IPS-NIHi11 (cell line): ENCODE measurements around the gene EIF3L.
"Not testable (repeated sequence)": the region's sequence is repeated elsewhere in the genome, so short reads cannot be mapped to it uniquely, and the experiment has no call there.

ENCODE experiments used
- DNase-seq: peaks from one replicate; pipeline ENCODE4 v3.0.0; 2012; ENCODE audit warnings: mixed read lengths, low spot score

The EIF3L gene

GRCh38 chr22:37849089-37849751, at the start of gene EIF3L:
Gene EIF3L (plus strand): TSS chr22:37849419. CDS start chr22:37849450, 31 bp downstream.
- peak; percentile 94 for DNase-seq

DNA sequence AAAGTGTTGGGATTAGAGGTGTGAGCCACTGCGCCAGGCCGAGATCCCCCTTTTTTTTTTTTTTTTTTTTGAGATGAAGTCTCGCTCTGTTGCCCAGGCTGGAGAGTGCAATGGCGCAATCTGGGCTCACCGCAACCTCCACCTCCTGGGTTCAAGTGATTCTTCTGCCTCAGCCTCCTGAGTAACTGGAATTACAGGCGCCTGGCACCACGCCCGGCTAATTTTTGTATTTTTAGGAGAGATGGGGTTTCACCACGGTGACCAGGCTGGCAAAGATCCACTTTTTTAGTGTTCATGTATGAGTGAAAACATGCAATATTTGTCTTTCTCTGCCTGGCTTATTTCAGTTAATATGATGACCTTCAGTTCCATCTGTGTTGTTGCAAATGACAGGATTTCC, 49.2 kb upstream of the EIF3L start:
- not testable (repeated sequence) for DNase-seq

DNA sequence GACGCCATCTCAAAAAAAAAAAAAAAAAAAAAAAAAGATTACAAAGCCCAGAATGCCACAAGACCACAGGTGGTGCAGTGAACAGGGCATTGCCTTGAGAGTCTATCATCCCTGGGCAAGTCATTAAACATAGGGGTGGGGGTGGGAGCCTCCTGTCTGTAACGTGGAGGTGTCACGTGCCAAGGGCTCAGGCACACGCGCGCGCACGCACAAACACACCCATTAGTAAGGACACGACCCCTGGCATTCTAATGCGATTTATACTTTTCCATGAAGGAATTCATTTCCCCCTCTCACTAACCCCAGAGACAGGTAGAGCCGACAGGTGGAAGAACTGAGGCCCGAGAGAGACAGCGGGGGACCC, 47.3 kb upstream of the EIF3L start:
- DNase-seq: no peak

- peak; percentile 85 for DNase-seq
Measured at GRCh38 chr22:37802310-37803194, 46.7 kb upstream of the EIF3L start.

GRCh38 chr22:37803195-37803638, 46.0 kb upstream of the EIF3L start:
- peak; percentile 50 for DNase-seq

DNA sequence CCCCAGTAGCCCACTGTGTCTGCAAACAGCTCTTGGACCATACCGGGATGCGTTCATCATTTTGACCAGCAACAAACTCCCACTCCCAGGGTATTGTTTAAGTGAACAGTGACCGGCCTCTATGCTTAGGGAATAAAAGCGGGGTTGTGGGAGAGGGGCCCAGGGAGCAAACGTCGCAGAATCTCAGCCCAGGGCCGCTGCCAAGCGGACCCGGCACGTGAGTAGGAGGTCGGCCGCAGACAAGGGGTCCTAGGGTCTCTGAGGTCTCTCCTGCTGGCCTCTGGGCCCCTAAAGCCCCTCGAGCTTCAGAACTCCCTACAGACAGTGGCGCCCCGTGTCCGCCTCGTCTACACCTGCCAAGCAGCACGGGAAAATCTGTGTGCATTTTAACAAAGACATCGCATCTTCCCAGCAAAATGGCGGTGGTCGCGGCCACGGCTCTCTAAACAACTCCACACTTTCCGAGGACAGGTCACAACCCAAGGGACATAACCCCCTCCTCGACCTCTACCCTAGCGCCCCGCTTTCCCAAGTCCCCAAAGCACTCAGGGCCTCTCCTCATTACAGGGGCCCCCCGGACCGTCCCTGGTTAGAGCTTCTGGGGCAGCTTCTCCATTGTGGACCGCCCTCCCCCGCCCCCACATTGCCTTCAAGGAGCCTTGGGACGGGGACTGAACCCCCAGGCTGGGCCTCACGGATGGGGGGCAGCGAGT, 45.4 kb upstream of the EIF3L start:
- no peak for DNase-seq

DNA sequence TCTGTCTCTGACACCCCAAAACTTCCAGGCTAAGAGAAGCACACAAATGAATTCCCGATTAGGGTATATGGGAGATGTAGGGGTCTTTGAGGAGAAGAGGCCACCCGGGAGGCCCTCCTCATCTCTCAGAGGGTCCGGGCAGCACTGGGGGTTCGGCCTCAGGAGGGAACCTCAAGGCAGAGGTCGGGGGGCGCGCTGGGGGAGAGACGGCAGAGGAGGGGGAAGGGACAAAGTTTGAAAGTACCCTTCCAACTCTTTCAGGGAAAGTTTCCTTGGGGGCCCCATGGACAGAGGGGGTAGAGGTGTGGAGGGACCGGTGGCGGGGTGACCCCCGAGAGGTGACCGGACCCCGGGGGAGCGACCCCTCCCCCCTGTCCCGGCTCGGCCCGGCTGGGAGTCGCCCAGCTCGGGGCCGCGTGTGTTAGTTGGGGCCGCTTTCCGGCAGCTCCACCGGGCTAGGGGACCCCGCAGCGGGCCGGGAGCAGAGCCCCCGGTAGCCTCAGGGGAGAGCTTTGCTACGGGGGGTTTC, 44.8 kb upstream of the EIF3L start:
- peak; percentile 44 for DNase-seq

GRCh38 chr22:37804881-37805809, 44.1 kb upstream of the EIF3L start:
- peak; percentile 83 for DNase-seq

- no peak for DNase-seq
Measured at GRCh38 chr22:37805810-37806277, 43.4 kb upstream of the EIF3L start.

DNA sequence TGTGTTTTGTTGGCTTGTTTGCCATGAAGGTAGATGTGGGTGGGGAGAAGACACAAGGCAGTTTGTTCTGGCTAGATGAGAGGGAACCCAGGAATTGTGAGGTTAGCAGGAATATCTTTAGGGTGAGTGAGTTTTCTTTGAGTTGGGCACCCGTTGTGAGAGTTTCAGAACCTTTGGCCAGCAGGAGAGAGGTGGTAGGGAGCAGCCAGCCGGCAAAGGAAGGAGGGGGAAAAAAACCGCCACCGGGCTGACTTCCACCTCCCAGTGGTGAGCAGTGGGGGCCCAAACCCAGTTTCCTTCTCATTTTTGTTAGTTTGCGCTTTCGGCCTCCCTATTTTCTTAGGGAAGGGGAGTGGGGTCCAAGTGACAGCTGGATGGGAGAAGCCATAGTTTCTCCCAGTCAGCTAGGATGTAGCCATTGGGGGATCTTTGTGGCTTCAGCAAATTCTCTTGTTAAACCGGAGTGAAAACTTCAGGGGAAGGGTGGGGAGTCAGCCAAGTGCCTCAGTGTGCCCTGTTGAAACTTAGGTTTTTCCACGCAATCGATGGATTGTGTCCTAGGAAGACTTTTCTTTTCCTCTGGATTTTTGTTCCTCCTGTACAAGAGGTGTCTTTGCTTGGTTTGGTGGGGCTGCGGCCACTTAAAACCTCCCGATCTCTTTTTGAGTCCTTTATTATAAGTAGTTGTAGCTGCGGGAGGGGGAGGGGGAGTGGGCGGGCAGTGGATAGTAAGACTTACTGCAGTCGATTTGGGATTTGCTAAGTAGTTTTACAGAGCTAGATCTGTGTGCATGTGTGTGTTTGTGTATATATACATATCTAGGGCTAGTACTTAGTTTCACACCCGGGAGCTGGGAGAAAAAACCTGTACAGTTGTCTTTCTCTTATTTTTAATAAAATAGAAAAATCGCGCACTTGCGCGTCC, 42.5 kb upstream of the EIF3L start:
- no peak for DNase-seq

DNA sequence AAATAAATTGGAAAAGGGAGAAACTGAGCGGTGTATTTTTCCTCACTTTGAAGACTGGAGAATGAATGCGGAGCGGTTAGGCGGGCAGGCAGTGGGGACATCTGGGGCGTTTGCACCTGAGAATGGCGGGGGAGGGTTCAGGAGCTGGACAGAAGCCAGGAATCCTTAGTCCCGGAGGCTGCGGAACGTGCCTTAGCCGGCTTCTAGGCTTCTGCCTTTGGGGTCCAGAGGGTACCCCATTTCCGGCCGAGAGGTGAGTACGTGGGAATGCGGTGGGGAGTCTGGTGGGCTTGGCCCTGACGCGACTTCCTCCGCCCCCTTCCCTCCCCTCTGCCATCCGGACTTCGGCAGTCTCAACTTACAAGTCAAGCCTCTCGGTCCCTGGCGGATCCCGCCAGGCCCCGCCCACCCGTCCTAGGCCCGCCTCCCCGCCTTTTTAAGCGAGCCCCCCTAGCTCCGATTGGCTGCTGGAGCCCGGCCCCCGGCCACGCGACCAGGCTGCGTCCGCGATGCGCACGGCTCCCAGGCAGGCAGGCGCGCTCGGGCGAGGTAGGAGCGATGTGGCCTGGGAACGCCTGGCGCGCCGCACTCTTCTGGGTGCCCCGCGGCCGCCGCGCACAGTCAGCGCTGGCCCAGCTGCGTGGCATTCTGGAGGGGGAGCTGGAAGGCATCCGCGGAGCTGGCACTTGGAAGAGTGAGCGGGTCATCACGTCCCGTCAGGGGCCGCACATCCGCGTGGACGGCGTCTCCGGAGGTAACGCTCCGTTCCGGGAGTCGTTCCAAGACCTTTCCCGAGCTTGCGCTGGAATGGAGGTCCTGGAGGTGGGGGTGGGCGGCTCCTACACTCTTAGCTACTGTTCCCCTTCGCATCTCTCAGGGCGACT, 41.6 kb upstream of the EIF3L start, which contains the start of gene GCAT:
Gene GCAT (plus strand): TSS at position 525 of the 884 bp plus-strand sequence. CDS start 34 bp downstream, at position 559.
- DNase-seq: peak; percentile 99

GRCh38 chr22:37808294-37808657, 40.9 kb upstream of the EIF3L start:
- DNase-seq: no peak

DNA sequence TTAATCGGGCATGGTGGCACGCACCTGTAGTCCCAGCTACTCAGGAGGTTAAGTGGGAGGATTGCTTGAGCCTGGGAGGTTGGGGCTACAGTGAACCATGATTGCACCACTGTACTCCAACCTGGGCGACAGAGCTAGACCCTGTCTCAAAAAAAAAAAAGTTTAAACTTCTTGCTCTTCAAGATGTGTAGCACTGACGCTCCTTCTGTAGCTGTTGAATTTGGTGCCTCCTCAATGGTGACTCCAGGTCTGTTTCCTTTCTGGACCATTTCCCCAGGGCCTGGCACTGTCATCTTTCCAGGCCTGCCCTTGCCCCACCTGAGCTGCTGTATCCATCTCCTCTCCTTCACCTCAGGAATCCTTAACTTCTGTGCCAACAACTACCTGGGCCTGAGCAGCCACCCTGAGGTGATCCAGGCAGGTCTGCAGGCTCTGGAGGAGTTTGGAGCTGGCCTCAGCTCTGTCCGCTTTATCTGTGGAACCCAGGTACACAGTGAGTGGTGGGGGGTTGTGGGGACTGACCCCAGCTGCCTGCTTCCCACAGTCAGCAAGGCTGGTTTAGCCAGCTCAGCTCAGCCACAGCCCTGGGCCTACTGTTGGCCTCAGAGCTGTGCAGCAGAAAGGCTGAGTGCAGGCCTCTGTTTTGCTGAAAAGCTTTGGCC, 39.4 kb upstream of the EIF3L start:
- no peak for DNase-seq

DNA sequence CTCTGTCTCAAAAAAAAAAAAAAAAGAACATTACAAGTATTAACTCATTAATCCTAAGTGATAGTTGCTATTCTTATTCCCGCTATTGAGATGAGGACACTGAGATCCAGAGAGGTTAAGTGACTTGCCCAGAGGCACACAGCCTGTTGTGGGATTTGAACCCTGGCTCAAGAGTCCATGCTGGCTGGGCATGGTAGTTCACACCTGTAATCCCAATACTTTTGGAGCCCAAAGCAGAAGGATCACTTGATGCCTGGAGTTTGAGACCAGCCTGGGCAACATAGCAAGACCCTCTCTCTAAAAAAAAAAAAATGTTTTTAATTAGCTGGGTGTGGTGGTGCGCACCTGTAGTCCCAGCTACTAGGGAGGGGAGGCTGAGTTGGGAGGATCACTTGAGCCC, 37.4 kb upstream of the EIF3L start:
- no peak for DNase-seq

GRCh38 chr22:37812869-37813678, 36.1 kb upstream of the EIF3L start:
- no peak for DNase-seq

DNA sequence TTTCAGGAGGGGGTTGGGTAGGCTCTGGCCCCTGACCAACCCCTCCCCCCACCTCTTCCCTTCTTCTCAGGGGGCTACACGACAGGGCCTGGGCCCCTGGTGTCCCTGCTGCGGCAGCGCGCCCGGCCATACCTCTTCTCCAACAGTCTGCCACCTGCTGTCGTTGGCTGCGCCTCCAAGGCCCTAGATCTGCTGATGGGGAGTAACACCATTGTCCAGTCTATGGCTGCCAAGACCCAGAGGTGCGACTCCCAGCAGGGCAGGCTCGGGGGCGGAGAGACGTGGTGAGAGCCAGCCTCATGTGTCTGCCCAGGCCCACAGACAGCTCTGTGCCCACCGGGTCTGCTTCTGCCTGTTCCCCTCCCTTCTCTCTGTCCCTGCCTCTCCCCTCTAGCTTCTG, 33.6 kb upstream of the EIF3L start:
- DNase-seq: no peak

DNA sequence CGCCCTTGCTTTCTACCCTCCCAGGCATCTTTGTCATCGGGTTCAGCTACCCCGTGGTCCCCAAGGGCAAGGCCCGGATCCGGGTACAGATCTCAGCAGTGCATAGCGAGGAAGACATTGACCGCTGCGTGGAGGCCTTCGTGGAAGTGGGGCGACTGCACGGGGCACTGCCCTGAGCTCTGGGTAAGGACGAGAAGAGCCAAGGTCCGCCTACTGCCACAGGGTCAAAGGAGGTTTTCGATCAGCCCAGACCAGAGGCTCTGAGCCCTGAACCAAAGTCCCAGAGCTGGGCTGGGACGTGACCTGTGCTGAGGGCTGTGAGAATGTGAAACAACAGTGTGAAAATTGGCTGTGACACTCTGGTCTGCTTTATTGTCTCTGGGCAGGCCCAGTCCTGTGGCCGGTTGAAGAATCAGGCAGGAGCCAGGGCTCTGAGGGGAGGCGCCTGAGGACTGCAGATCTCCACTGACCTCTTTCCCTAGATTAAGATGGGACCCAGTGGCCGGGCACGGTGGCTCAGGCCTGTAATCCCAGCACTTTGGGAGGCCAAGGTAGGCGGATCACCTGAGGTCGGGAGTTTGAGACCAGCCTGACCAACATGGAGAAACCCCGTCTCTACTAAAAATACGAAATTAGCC, 32.6 kb upstream of the EIF3L start:
- DNase-seq: no peak
